ENCODE results near the gene TGM5.
"Not testable (repeated sequence)": the region's sequence is repeated elsewhere in the genome, so short reads cannot be mapped to it uniquely, and the experiment has no call there.

Gene TGM5

DNA sequence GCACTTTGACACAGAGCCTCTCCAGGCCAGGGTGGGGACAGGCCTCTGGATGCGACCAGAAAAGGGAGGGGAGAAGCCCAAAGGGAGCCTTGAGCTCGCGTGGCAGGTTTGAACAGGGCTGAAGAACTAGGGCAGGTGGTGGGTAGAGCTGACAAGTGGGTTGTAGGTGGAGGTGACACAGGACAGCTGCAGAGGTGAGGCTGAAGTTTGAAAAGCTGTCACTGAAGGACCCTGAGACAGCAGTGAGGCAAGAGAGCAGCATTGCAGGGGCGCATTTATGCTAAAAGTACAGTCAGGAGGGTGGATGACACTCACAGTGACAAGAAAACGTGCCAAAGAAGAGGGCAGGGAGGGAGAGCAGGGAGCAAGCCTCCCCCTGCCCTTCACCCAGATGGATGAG lies 24.1 kb downstream of the TGM5 start:
- DNase-seq: no peak

DNA sequence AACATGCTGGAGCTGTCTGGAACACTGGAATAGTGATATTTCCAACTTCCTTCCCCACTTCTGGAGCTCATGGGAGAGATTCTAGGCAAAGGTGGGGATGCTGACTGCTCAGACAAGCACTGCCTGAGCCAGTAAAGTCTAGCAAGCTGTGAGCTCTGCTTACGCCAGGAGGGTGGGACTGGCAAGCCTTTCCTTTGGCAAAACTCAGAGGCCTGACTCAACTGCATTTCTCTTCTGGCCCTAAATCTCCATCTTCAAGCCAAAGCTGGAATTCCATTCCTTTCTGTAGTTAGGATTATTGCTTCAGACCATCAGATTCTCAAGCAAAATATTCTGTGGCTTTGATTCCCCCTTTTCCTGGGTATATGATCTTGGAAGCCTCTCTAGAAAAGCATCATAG lies 25.6 kb downstream of the TGM5 start:
- no peak for DNase-seq

DNA sequence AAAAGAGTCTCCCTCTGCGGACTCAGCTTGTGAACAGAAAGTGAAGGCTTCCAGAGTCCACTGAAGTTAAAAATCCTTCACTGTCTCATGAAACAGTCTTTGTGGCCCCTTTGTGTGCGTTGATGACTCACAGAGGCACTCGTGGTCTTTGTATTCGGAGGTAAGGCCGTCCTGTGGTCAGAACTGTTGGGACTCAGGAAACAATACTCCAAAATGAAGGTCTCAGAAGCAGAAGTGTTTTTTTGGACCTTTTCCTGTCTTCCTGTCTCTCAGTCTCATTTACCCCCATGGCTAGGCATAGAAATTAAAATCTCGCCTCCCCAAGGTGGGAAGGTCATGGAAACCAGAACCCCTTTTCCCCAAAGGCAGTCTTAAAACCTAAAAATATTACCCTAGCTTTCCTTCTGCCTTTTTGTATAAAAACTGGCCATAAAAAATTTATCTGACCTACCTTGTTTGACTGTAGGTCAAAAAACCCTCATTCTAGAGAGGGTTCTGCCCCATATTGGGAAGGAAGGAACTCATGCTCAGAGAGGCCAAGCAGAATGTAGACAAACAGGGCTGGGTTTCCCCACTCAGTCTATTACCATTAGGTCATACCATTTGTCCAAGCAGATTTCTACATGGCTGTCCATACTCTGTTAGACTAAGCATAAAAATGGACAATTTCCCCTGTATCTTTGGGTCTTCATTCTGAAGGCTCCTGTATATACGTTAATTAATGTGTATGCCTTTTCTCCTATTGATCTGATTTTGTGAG lies 26.8 kb downstream of the TGM5 start:
- DNase-seq: no peak

DNA sequence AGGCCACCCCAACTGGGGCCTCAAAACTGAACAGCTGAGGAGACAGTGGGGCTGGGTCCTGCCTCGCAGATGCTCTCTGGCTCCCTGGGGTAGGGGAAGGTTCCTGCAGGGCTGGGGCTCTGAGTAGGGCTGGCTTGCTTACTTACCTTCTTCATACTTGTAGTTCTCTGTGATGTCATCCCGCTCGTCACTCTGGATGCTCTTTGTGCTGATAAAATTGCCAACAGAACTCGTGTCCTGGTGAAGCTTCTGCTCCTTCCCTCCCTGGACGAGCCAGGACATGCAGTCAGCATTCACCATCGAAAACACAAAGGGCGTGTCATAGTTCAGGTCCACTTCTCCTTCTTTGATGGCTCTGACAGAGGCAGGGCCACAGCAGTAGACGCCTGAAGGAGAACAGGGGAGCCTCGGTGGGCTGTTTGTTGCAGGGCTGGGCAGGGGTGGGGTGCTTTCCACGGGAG lies 28.0 kb downstream of the TGM5 start:
- DNase-seq: no peak

DNA sequence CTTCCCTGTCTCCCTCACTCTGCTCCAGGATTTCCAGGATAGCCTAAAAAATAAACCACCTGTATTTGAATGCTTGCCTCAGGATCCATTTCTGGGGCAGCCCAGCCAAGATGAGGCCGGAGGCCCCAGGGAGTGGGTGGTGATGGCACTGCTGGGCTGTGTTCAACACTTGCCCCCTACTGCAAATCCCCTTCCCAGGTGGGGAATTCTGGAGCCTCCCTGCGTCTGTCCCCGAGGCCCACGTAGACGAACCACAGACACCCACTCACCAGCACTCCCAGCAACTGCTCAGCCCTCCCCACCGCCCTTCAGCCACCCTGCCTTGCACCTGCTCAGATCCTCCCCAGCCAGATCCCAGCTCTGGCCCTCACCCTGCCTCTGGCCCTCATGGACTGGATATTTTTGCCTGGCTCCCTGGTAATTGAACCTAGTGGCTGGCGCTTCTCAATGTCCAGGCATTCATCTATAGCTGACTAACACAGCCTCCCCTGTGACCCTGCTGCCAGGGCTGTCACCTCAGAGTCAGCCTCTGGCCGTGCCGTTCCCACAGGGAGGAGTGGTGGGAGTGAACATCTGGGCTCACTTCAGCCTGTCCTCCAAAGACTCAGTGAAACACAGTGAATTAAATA lies 28.8 kb downstream of the TGM5 start:
- no peak for DNase-seq

DNA sequence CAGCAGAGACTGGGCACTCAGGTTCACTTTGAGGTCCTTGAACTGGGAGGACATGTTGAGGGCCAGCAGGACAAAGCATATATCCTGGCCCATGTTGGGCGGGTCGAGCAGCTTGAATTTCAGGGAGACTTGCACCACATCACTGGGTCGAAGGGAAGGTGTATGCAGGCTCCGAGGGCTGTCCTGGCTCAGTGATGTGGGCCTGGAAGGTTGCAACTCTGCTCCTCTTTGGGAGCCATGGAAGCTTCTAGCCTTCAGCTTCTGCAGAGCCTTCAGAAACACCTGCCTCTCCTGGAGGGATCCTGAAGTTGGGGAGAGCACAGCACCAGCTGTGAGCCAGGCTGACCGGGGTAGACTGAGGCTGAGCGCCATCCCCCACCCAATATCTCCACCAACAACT lies 31.2 kb downstream of the TGM5 start:
- DNase-seq: no peak

DNA sequence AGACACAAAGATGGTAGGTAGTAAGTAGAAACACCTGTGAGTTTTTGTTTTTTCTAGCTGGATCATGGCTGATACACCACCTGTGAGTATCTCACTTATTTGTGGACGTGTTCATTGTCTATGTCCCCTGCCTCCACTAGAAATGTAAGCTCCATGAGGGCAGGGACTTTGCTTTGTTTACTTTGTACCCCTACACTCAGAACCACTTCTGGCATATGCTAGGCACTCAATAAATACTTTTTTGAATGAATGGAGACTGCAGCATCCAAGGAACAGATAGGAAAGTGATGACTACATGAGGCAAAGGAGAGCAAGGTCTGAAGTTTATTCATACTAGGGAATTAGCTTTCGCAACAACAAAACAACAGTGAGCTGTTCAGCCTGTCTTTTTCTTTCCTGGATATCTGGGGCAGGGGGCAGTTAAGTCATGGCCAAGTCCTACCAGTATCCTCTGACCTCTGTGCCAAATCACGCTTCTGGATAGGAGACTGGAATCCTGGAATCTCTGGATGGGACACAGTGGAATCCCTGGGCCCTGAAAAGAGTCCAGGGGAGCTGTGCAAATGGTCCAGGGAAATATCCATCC lies 34.3 kb downstream of the TGM5 start:
- no peak for DNase-seq

DNA sequence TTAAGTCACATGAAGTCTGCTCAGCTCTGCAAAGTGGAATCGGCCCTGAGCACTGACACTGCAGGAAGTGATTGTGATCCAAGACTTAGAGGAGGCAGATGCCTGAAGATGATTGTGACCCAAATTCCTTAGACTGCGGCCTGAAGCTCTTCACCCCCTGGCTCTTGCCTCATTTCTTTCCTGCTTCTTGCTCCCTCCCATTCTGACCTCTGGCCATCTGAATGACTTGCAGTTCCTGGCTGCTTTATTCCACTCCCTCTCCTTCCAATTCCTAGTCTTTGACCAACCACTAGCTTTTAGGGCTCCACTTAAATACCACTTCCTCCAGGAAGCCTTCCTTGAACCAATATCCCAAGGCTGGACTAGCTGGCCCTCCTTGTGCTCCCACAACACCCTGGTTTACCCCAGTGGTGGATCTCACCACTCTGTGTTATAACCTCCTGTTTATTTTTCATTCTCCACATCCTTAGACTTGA lies 36.0 kb downstream of the TGM5 start:
- DNase-seq: no peak

DNA sequence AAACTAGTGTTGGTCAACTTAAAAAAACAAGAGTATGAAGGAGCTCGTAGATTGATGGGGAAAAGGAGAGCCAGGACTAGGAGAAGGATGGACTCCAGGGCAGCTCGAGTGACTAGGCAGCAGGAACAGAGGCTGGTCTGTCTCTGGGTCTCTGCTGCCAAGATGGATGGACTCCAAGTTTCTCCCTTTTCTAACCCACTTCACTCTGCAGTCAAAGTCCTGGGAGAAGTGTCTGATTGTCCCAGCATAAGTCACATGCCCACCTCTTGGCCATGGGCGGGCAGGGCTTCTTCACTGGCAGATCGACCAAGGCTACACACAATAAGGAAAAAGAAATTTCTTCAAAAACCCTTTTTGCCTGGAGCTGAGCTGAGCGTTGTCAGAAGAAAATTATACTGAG lies 36.8 kb downstream of the TGM5 start:
- no peak for DNase-seq

DNA sequence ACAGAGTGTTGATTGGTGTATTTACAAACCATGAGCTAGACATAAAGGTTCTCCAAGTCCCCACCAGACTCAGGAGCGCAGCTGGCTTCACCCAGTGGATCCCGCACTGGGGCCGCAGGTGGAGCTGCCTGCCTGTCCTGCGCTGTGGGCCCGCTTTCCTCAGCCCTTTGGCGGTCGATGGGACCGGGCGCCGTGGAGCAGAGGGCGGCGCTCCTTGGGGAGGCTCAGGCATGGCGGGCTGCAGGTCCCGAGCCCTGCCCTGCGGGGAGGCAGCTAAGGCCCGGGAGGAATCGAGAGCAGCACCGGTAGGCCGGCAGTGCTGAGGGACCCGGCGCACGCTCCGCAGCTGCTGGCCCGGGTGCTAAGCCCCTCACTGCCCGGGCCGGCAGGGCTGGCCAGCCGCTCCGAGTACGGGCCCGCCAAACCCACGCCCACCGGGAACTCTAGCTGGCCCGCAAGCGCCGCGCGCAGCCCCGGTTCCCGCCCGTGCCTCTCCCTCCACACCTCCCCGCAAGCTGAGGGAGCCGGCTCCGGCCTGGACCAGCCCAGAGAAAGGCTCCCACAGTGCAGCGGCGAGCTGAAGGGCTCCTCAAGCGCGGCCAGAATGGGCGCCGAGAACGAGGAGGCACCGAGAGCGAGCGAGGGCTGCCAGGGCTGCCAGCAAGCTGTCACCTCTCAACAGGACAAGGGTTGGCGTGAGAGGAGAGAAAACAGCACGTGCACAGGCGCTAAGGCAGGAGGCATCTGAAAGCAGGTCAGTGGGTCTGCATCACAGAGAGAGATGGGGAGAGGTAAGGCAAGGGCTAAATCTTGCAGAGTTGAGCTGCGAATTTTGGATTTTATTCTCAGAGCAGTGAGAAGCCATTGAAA lies 40.1 kb downstream of the TGM5 start:
- no peak for DNase-seq

DNA sequence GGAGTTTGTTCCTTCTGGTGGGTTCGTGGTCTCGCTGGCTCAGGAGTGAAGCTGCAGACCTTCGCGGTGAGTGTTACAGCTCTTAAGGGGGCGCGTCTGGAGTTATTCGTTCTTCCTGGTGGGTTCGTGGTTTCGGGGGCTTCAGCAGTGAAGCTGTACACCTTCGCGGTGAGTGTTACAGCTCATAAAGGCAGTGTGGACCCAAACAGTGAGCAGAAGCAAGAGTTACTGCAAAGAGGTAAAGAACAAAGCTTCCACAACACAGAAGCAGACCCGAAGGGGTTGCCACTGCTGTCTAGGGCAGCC lies 40.8 kb downstream of the TGM5 start:
- not testable (repeated sequence) for DNase-seq

DNA sequence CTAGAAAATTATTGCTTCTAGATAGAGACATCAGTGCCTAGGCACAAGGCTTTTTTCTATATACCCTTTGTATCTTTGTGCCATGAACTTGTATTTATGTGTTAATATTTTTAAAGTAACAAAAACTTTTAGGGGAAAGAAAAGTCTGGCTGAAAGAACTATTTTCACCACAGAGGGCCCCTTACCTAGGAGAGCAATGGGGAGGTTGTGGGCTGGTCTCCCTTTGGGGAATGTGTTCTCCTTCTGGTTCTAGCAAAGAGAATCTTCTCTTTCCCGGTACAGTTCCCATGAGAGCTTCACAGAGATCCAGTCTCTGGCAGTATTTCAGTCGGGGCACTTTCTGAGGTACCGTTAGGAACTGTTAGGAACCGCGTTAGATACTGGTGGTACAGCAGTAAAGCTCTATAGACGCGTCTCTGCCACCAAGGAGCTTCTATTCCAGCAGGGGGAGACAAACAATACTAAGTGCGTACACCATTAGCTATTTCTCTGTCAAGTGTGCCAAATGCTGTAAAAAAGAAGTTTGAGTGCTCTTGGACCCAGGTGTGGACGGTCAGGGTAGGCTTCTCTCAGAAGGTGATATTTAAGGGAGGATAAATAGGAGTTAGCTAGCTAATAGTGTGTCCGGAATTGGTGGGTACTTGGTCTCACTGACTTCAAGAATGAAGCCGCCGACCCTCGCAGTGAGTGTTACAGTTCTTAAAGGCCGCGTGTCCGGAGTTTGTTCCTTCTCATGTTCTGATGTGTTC lies 41.4 kb downstream of the TGM5 start:
- DNase-seq: peak; percentile 4

DNA sequence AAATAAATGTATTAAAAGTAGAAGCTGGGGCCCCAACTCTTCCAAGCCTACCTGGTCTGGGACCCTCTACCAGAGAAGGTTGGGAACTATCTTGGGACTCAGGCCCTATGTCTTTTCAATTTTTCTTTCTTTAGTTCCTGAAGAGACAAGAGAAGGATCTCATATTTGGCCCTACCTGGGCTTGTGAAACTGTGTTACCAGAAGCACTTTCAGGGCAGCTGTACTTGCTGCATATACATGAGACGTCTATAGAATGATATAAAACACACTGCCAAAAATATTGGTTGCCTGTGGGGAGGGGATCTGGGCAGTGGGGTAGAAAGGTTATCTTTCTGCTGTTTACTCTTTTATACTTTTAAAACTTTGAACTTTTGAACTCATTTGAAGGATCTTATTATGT lies 45.3 kb downstream of the TGM5 start:
- DNase-seq: no peak

DNA sequence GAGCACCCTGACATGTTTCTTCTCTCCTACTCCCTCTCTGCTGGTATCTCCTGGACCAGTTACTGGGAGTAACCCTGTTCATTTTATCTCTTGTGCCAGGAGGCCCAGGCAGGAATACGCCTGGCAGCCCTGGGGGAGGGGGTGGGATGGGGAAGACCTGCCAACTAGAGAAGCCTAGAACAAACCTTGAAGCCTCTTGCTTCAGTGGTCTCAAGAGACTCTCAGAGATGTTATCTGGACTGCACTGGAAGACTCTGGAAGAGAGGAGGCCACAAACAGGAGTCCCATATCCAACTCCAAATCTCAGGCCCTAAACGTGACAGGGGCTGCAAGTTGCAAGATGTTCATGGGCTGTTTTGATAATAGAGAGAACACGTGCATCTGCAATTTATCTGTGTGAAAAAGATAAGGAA lies 45.7 kb downstream of the TGM5 start, which contains the start of gene EPB42:
Gene EPB42 (minus strand): TSS at position 28 of the 413 bp plus-strand sequence. CDS start 193 bp downstream, outside the sequence.
- DNase-seq: no peak

DNA sequence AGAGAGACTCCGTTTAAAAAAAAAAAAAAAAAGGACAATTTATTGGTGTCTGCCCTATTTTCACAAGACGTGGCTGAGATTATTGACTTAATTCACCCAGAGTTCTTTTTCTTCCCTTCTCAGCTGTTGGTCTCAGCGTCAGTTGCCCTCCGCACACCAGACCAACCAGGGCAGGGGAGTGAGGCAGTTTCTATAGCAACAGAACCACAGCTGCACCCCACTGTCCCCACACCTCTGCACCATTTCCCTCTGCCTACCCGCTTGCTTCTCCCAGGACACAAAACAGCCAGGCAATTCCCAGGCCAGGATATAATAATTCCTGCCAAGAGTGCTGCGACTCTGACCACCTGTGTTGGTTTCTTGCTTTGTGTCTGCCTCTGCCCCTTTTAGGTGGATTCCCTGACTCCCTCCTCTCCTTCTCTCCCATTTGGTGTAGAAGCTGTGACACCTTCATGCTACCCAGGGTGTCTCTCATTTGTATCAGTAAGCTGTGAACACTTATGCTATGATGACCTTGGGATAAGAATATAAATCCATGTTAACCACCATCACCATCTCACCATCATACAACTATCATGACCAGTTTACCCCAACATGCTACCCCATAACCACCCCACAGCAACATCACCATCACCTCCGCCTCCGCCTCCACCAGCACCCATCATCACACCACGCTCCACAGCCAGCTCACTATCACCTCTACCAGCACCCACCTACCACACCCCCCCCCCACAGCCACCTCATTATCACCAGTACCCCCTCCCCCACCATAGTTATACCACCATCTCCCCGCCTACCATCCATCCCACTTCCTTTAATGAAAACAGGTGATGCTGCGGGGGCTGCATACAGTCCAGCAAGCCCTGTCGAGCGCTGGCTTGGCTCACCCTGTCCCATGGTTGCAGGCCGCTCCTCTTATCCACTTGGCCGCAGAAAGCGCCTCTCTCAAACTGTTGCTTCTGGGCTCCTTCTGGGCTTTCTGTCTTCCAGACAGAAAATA lies 46.5 kb downstream of the TGM5 start:
- no peak for DNase-seq

DNA sequence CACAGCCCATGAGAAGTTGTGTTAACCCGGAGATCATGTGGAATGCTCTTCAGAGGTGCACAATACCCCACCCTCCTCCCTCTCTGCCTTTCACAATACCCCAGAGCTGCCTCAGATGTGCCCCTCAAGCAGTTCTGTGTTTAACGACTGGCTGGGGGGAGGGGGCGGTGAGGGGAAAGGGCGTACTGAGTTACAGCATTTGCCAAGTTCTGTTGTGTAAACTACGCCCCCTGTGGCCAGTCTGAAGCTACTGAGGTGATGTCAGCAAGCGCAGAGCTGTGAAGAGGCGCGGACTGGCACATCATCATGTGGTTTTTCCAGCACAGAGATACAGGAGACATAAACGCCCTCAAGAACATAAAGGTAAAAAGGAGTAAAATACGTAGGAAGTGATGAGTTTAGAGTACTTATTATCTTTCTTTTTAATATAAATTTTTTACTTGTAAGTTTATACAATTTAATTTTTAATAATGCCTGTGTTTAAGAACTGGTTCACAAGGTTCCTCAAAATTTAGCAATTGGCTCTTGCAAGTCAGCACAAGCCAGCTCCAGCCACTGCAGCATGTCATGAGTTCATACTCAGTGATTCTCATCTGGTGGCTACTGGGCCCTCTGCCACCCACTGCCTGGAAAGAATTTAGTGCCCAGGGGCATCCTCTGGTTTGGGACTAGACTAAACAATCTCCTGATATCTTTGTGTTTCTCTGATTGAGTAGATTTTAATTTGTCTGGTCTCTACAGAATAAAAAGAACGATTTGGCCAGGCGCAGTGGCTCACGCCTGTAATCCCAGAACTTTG lies 47.6 kb downstream of the TGM5 start:
- DNase-seq: no peak

DNA sequence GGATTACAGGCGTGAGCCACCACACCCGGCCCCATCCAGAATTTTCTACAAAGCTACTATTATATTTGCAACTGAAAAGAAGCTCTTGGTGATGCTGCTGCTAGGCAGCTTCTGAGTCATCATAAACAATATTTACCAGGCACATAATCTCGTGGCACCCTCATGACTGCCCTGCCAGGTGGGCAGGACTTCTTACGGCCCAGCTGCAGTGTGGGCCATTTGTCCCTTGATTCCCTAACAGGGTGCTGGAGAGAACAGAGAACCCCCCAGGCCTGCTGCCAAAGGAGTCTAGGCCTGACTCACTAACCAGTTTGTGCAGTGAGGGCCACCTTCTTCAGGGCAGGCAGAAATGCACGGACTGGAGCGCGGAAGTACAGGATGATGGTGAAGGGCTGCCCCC lies 50.8 kb downstream of the TGM5 start:
- no peak for DNase-seq

DNA sequence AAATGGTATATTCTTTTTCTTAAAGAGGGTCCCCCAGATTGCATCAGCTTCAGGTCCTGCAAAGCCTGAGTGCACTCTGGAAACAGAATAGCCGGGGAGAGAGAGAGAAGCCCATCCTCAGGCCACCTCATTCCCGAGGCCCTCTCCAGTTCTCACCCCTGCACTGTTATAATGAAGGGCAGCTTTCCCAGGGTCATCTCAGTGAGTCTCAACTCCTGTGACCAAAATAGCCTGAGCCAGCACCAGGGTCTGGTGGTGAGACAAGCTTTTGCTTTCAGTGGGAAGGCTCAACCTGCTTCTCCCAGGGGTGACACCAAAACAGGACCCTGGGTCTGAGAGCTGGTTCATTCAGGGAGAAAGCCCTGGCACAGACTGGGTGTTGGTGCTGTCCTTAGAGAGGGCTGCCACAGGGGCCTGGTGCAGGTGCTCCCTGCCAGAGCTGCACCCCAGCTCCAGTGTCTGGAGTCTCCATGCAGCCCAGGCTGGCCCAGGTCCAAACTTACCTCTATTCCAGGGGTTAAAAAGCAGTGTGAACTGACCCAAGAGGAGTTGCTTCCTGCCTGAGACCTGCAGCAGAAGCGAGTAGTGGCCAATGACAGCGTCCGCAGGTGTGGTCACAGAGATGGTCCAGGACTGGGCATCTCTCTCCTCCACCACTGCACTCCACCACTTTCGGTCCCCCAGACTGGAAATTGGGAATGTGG lies 52.0 kb downstream of the TGM5 start:
- DNase-seq: no peak

DNA sequence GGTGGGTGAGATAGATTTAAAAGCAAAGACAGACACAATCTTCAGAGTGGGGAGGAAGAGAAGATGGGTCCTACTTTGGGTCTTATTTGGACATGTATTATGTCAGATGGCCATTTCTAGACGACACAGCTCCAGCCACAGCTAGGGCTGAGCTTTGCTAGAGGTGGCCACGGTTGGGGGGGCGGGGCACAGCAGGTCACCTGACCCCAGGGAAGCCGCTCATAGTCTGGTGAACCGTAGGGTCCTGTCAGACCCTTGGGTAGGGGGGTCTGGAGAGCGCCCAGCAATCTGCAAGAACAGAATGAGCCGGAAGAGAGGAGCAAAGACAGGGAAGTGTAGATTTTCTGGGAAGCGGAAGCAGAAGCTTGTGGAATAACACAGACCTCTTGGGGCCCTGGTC lies 52.6 kb downstream of the TGM5 start:
- DNase-seq: no peak

DNA sequence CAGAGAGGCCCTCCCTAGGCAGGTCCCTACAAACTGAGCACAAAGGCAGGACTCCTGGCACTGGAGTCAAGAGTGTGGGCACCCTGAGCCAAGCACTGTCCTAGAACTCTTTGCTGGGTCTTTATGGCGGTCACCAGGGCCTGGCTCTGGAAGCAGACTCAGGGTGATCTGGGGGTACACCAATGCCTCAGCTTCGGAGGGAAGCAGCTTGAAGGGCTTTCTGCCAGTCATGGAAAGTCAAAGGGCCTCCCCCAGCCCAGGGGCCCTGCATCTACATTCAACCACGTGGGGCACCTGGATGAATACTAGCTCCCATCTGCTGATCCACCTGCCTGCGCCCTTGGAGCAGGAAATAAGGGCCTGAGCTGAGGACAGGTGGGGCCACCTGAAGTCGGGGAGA lies 53.3 kb downstream of the TGM5 start:
- no peak for DNase-seq

Measured in effector CD8-positive, alpha-beta T cell (primary cell).